ENCODE data around the gene HTR4.
"Not testable (repeated sequence)": the region's sequence is repeated elsewhere in the genome, so short reads cannot be mapped to it uniquely, and the experiment has no call there.

The HTR4 gene

GRCh38 chr5:148474025-148474511 is 180.3 kb downstream of the HTR4 start:
- no peak for DNase-seq (ENCODE audit: low spot score)

GRCh38 chr5:148471379-148471778 is 182.9 kb downstream of the HTR4 start:
- no peak for DNase-seq (ENCODE audit: low spot score)

DNA sequence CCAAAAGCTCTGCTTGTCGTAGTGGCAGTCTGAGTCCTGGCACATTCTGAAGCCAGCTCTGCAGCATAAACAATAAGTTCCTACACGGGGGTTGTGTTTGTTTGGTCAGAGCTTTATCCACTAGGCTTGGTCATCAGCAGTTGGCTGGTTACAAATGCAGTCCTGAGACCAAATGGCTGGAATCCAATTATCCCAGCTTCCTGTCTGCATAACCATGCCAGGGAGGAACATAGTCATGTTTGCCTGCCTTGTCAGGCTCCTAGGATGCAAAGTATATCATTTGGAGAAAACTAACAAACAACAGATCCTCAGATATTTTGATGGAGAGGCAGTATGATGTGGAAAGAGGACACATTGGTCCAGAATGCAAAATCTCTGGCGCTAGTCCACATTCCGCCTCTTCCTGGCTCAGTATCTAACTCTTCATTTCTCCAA is 184.8 kb downstream of the HTR4 start:
- peak; percentile 37 for DNase-seq (ENCODE audit: low spot score)

- not testable (repeated sequence) for DNase-seq (ENCODE audit: low spot score)
Observed at GRCh38 chr5:148468746-148469145, 185.6 kb downstream of the HTR4 start.

DNA sequence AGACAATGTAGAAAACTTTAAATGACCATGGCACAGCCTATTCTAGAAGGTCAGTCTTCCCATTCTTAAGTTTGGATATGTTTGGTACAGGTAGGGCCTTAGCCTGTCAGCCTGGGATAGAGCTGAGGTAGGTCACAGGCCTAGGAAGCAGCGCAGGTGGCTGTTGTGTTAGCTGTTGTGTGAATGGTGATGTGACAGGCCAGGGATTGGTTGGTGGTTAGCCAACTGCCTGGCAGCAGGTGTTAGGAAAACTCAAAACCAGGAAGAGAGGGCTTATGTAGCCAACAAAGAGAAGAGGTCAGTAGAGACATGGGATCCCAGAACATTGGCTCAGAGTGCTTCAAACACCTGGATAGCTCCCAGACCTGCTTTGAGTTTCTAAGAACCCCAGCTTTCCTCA is 186.4 kb downstream of the HTR4 start:
- no peak for DNase-seq (ENCODE audit: low spot score)

DNA sequence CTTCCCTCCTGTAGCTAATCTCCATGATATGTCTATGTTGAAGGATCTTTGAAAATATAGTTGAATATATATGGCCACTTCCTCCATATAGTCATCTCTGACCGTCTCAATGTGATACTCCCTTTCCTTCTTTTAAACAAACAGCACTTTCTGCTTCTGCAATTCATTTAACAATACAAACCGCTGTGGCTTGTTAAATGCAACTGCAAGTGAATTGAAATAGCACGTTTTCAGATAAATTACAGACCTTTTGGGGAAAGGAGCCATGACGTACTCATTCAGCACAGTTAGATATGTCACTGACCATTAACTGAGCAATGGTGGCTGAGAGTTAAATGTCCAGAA is 188.1 kb downstream of the HTR4 start:
- no peak for DNase-seq (ENCODE audit: low spot score)

DNA sequence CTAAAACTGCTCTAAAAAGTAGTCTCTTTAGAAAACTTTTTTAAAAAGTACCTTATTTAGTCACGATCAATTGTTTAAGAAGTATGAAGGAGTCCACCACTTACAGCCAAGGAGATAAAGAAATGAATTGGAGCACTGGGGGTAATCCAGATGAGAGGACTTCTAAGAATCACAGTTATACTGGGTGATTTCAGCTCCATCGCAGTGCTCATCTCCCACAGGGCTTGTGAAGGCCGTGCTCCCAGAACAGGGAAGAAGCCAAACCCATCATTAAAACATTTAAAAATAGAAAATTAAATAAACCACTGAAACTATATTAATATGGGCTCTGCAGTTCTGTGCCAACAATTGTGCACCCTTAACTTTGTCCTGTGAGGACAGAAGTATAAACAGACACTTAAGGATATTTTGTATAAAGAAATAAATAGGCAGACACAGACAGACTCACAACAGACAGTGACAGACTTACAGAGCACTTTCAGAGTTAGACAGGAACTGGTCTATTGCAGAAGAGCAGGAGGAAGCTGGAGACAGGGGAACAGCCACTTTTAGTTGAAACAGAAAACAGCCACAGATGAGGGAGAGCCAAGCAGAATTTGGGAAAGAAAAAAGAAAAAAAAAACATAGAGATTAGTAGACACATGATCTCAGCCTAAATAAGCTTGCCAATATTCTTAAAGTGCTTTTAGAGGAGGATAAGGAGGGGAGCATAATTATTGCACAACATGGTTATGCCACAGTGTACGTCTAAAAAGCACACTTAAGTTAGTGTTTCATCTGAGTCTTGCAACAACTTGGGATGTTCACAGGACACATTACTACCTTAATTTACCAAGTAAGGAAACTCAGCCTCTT is 188.7 kb downstream of the HTR4 start:
- DNase-seq (ENCODE audit: low spot score): no peak

DNA sequence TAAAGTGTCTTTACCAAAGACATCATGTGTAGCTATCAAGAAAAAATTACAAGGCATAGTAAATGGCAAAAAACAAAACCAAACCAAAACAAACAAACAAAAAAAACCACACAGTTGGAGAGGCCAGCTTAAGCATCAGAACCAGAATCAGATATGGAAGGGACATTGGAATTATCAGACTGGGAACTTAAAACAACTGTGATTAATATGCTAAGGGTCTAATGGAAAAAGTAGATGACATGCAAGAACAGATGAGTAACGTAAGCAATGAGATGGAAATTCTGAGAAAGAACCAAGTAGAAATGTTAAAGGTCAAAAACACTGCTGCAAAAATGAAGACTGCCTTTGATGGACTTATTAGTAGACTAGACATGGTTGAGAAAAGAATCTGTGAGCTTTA is 194.7 kb downstream of the HTR4 start:
- DNase-seq (ENCODE audit: low spot score): no peak

- DNase-seq (ENCODE audit: low spot score): no peak
Observed at GRCh38 chr5:148458036-148458888, 196.1 kb downstream of the HTR4 start.

DNA sequence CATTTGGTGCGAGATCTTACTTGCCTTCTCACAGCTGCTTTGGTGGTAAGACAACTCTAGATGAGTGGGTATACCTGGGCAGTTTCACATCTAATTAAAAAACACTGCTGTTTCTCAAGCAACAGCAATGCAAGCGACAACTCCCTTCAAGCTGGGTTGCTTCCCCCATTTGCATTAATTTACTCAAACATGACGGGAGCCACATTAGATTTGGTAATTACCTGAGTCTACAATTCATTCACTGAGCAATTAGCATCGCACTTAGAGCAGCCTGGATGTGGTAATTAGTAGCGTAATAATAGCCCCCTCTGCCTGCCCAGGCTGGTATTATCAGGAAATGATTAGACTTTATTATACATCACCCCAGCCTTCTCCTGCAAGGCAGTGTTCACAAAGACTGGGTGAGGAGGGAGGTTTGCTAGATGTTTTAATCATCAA is 197.1 kb downstream of the HTR4 start:
- no peak for DNase-seq (ENCODE audit: low spot score)

DNA sequence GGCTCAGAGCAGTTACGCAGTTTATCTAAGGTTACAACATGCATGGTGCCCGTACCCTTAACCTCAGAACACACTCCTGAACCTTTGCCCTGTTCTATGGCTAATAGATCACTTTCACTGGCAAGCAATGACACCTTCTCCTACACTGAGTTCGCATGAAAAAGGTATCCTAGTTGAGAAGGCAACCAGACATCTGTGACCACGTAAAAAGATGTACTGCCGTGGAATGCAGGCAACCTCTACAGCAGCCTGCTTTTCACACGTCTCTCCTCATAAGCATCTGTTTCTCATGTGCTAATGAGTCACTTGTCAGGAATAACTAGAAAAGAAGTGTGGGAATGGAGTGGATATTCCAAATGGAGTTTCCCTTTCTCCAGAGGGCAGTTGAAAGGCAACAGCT is 199.1 kb downstream of the HTR4 start:
- DNase-seq (ENCODE audit: low spot score): peak; percentile 27

DNA sequence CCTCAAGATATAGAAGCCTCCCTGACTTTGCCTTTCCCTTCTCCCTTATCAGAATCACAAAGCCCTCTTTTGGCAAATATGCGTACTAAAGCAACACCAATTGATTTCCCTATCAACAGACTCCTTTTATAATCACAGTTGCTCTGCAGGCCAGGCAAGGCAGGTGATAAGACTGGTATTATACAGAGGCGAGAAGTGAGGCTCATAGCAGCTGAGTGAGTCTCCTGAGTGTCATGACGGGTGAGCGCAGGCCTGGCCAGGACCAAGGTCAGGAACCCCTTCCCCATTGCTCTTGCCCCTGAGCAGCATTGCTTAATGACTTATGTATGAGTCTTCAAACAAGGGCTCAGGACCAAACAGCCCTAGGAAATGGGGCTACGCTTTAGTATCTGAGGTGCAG is 199.8 kb downstream of the HTR4 start:
- no peak for DNase-seq (ENCODE audit: low spot score)

DNA sequence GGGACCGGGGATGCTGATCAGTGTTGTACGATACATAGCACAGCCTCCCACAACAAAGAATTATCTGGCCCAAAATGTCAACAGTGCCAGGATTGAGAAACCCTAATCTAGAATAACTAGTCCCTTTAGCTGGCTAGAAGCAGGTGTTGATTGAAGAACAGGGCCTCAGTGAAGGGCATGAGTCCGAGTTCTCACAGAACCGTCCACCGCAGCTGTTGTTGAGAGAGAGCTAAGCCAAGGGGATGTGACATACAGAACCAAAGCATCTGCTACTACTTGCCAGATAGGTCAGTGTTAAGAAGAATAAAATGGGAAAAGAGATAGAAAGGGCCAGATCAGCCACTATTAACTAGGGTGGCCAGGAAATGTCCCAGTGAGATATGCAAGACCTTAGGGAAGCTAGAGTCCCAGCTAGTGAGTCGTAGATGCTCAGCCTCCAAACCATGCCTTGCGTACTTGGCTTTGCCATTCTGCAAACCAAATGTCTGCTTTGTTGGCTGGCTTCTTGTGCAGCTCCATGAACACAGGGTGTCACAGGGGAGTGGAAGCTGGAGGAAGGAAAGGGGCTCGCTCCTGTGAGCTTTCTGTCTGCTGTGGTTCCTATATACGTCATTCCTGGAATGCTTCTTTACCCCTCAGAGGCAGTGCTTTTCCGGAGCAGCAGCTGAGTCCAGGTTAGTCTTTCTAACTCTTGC is 201.7 kb downstream of the HTR4 start:
- no peak for DNase-seq (ENCODE audit: low spot score)

GRCh38 chr5:148446611-148447010 is 207.7 kb downstream of the HTR4 start:
- DNase-seq (ENCODE audit: low spot score): no peak

GRCh38 chr5:148445578-148445977 is 208.7 kb downstream of the HTR4 start:
- DNase-seq (ENCODE audit: low spot score): no peak

GRCh38 chr5:148443998-148444397 is 210.3 kb downstream of the HTR4 start:
- DNase-seq (ENCODE audit: low spot score): peak; percentile 62

GRCh38 chr5:148443241-148443640 is 211.1 kb downstream of the HTR4 start:
- no peak for DNase-seq (ENCODE audit: low spot score)

DNA sequence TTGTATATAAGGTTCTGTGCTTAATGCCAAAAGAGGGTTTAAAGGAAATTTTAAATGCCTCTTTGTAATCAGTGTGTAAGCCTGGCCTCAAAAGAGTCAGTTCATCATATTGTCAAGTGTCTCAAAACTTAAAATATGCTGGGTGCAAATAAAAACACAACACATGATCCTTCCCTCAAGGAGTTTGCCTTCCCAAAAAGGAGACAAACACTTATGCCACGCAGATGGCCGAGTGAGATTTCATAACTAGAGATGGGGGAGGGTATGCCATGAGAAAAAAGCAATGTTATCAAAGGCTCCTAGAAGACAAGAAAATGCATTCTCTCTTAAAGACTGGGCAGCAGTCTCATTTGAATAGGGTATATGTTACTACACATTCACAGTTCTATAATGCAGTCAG is 215.4 kb downstream of the HTR4 start:
- DNase-seq (ENCODE audit: low spot score): no peak

- DNase-seq (ENCODE audit: low spot score): no peak
Observed at GRCh38 chr5:148437249-148437648, 217.1 kb downstream of the HTR4 start.

- DNase-seq (ENCODE audit: low spot score): no peak
Observed at GRCh38 chr5:148436029-148436428, 218.3 kb downstream of the HTR4 start.

- no peak for DNase-seq (ENCODE audit: low spot score)
Observed at GRCh38 chr5:148433826-148434225, 220.5 kb downstream of the HTR4 start.

All from AG20443 (cell line).